HCT116 (cell line): ENCODE measurements around the gene LMCD1. TPM values are rescaled to one million over a fixed set of nuclear protein-coding genes. Genes with fewer than 3 reads are reported as not detected.

Experiments
- ATAC-seq: fragments of 200-7000 bp; cut with Tn5 transposase; 2 replicates; pipeline ENCODE4 v1.9.1; 2020; ENCODE audit warnings: mild to moderate bottlenecking, moderate library complexity
- BruUV-seq: library from RNA; stranded (reverse); fragments of 400-500 nt; replicated peaks from 2 replicates; lab custom pipeline; 2021; lab: Mats Ljungman, UMichigan
- CTCF ChIA-PET: fragments of 300-600 bp; sonication (Branson Sonifier 250); formaldehyde crosslinking; loops from one replicate; lab custom pipeline; 2021; ENCODE audit warnings: antibody characterized with exemption; lab: Charles Lee
- POLR2A ChIA-PET: fragments of 300-600, 350-600 bp; sonication (Branson Sonifier 250); formaldehyde crosslinking; loops from one replicate; lab custom pipeline; 2021; ENCODE audit warnings: antibody characterized with exemption; lab: Charles Lee
- RAD21 ChIA-PET, 2 experiments: fragments of 300-600 bp; sonication (Branson Sonifier 250); formaldehyde crosslinking; loops; one replicate each; lab custom pipeline; 2023; ENCODE audit warnings: low total read pairs in 2 of 2; ENCODE audit not compliant: uncharacterized antibody in 2 of 2, unreplicated experiment in 2 of 2, low non-redundant PET in 1 of 2; lab: Charles Lee
- DNase-seq: peaks from one replicate; pipeline ENCODE4 v3.0.0-alpha.2; 2010; ENCODE audit warnings: low read depth, low spot score
- H2AFZ ChIP-seq: fragments of 200-600 bp; shearing (Covaris generic), sonication (generic); 2 replicates; pipeline ENCODE4 v1.6.1; 2017; ENCODE audit warnings: low read depth, mixed run types, mixed read lengths, antibody characterized with exemption, low read length; ENCODE audit not compliant: poor library complexity, severe bottlenecking
- H3K27ac ChIP-seq: 2 replicates; pipeline ENCODE4 v1.5.1; 2012; ENCODE audit warnings: low read depth, low read length
- H3K27me3 ChIP-seq: fragments of 200-600 bp; sonication (generic); 2 replicates; pipeline ENCODE4 v1.6.1; 2016; ENCODE audit warnings: mixed run types, low read length, mixed read lengths; ENCODE audit not compliant: insufficient read depth
- H3K36me3 ChIP-seq, 2 experiments: fragments of 200-500 bp in 1 of 2; fragments of 200-600 bp in 1 of 2; sonication (Bioruptor generic) in 1 of 2; sonication (generic) in 1 of 2; 2 replicates each; pipeline versions ENCODE4 v1.5.1 to v1.6.1; 2014 to 2016; ENCODE audit warnings: low read length in 2 of 2, inconsistent platforms in 1 of 2, mixed read lengths in 1 of 2, mixed run types in 1 of 2; ENCODE audit not compliant: insufficient read depth in 2 of 2, control insufficient read depth in 1 of 2
- H3K4me1 ChIP-seq, 2 experiments: fragments of 200-600 bp in 1 of 2; sonication (generic) in 1 of 2; 2 replicates each; pipeline versions ENCODE4 v1.5.1 to v1.6.1; 2012 to 2017; ENCODE audit warnings: low read length in 2 of 2, inconsistent platforms in 1 of 2, mild to moderate bottlenecking in 1 of 2, mixed read lengths in 1 of 2, mixed run types in 1 of 2, moderate library complexity in 1 of 2; ENCODE audit not compliant: insufficient read depth in 2 of 2, control insufficient read depth in 1 of 2
- H3K4me2 ChIP-seq: fragments of 200-600 bp; sonication (generic); 2 replicates; pipeline ENCODE4 v1.6.1; 2017; ENCODE audit warnings: mixed run types, low read length, mixed read lengths
- H3K4me3 ChIP-seq, 2 experiments: fragments of 200-600 bp in 1 of 2; sonication (generic) in 1 of 2; replicated peaks in 1 of 2; 2 replicates each; pipeline ENCODE4 v1.5.1; 2011 to 2016; ENCODE audit warnings: low read length in 2 of 2, control low read depth in 1 of 2, low read depth in 1 of 2, mild to moderate bottlenecking in 1 of 2, mixed read lengths in 1 of 2, mixed run types in 1 of 2
- H3K79me2 ChIP-seq: fragments of 200-600 bp; sonication (generic); 2 replicates; pipeline ENCODE4 v1.6.1; 2017; ENCODE audit warnings: mild to moderate bottlenecking, mixed run types, low read length, moderate library complexity, mixed read lengths; ENCODE audit not compliant: insufficient read depth
- H3K9ac ChIP-seq: fragments of 200-600 bp; sonication (generic); 2 replicates; pipeline ENCODE4 v1.6.1; 2016; ENCODE audit warnings: low read length, mixed read lengths
- H3K9me2 ChIP-seq: fragments of 200-600 bp; sonication (generic), shearing (Covaris generic); 2 replicates; pipeline ENCODE4 v1.6.1; 2017; ENCODE audit warnings: mixed run types, mild to moderate bottlenecking, moderate library complexity; ENCODE audit not compliant: insufficient read depth
- H3K9me3 ChIP-seq, 2 experiments: fragments of 200-500 bp in 1 of 2; fragments of 200-600 bp in 1 of 2; sonication (Bioruptor generic) in 1 of 2; sonication (generic) in 1 of 2; 2 replicates each; pipeline ENCODE4 v1.6.1; 2014 to 2017; ENCODE audit warnings: low read length in 2 of 2, mixed read lengths in 2 of 2, inconsistent platforms in 1 of 2, low read depth in 1 of 2, mild to moderate bottlenecking in 1 of 2, mixed run types in 1 of 2, moderate library complexity in 1 of 2; ENCODE audit not compliant: control insufficient read depth in 1 of 2, insufficient read depth in 1 of 2
- H4K20me1 ChIP-seq: fragments of 200-600 bp; sonication (generic), shearing (Covaris generic); 2 replicates; pipeline ENCODE4 v1.6.1; 2017; ENCODE audit warnings: mixed run types, mild to moderate bottlenecking, moderate library complexity; ENCODE audit not compliant: insufficient read depth
- CBX3 ChIP-seq: IDR thresholded peaks from 2 replicates; pipeline ENCODE4 v1.6.1; 2012; ENCODE audit warnings: low read depth
- EGR1 ChIP-seq: IDR thresholded peaks from 2 replicates; pipeline ENCODE4 v1.6.1; 2012; ENCODE audit warnings: low read depth
- EZH2 ChIP-seq: fragments of 200-600 bp; sonication (generic); IDR thresholded peaks from 2 replicates; pipeline ENCODE4 v1.6.1; 2017; ENCODE audit warnings: antibody characterized with exemption, mixed run types
- EZH2phosphoT487 ChIP-seq: fragments of 200-600 bp; IDR thresholded peaks from 2 replicates; pipeline ENCODE4 v1.6.1; 2018; ENCODE audit warnings: antibody characterized with exemption, borderline replicate concordance
- JUND ChIP-seq: IDR thresholded peaks from 2 replicates; pipeline ENCODE4 v1.6.1; 2012
- POLR2A ChIP-seq: IDR thresholded peaks from 2 replicates; pipeline ENCODE4 v1.7.0; 2011; ENCODE audit warnings: borderline replicate concordance; ENCODE audit not compliant: insufficient read depth, insufficient read length; ENCODE audit errors: extremely low read depth
- POLR2AphosphoS5 ChIP-seq: IDR thresholded peaks from 2 replicates; pipeline ENCODE4 v1.6.1; 2011; ENCODE audit warnings: mild to moderate bottlenecking, low read depth, low read length, moderate library complexity
- RAD21 ChIP-seq: IDR thresholded peaks from 2 replicates; pipeline ENCODE4 v1.6.1; 2012; ENCODE audit warnings: low read depth, mild to moderate bottlenecking
- SP1 ChIP-seq: IDR thresholded peaks from 2 replicates; pipeline ENCODE4 v1.6.1; 2012; ENCODE audit warnings: low read depth
- ZBTB33 ChIP-seq: IDR thresholded peaks from 2 replicates; pipeline ENCODE4 v1.6.1; 2011; ENCODE audit warnings: mild to moderate bottlenecking, low read length, moderate library complexity; ENCODE audit not compliant: insufficient replicate concordance; ENCODE audit errors: extremely low read depth
- ZFX ChIP-seq: fragments of 450-650 bp; IDR thresholded peaks from 2 replicates; pipeline ENCODE4 v1.6.1; 2017
- ZNF274 ChIP-seq: fragments of 200-500 bp; sonication (Bioruptor generic); IDR thresholded peaks from 2 replicates; pipeline ENCODE4 v1.6.1; 2014; ENCODE audit warnings: mild to moderate bottlenecking, low read depth, low read length, inconsistent platforms
- intact Hi-C: fragments of 100-400 bp; cut with micrococcal nuclease; formaldehyde crosslinking; loops from 2 replicates; pipeline ENCODE4 v1.10.0; 2022
- total RNA-seq: library from RNA; stranded (reverse); gene quantifications from one replicate; pipeline ENCODE4 v1.2.1, GENCODE V29; 2021; ENCODE audit not compliant: unreplicated experiment
- TF ChIP-seq, protein P1 (sequence below), 3 experiments: fragments of 200-600 bp in 1 of 3; sonication (generic) in 1 of 3; IDR thresholded peaks in 2 of 3; conservative IDR thresholded peaks in 1 of 3; 2 replicates each; pipeline ENCODE4 v1.5.1; 2012 to 2017; ENCODE audit warnings: low read depth in 2 of 3, low read length in 2 of 3, antibody characterized with exemption in 1 of 3, borderline replicate concordance in 1 of 3, control low read depth in 1 of 3, mild to moderate bottlenecking in 1 of 3, mixed read lengths in 1 of 3, mixed run types in 1 of 3, moderate library complexity in 1 of 3; ENCODE audit not compliant: insufficient read depth in 1 of 3

The LMCD1 gene
- total RNA-seq, 1 experiment from 2014 or later, result 4.6 TPM

GRCh38 chr3:8518138-8518537 is 16.5 kb downstream of the LMCD1 start:
- H3K4me2 ChIP-seq, result no peak overlapping the region
- CTCF ChIA-PET, result interaction anchor here (0.6 kb wide), 1 partner anchor 17 kb away, joined by 3 read pairs; the partner anchor contains the start of gene LMCD1
- no peak overlapping the region for H3K27ac ChIP-seq
- H3K27me3 ChIP-seq, result no peaks in the 10 kb centered on the region
- no peaks in the 10 kb centered on the region for H3K9me3 ChIP-seq
- H3K36me3 ChIP-seq, result no peaks in the 10 kb centered on the region
- no peak overlapping the region for H2AFZ ChIP-seq
- no TSS peak for BruUV-seq
- H3K4me3 ChIP-seq, result no peak overlapping the region
- no peak for ATAC-seq
- TF ChIP-seq SP1 (no peak), ZFX (no peak), EGR1 (no peak), CBX3 (no peak), POLR2AphosphoS5 (no peak), ZBTB33 (no peak), POLR2A (no peak), EZH2 (no peak), JUND (no peak), RAD21 (no peak), EZH2phosphoT487 (no peak), ZNF274 (no peak)
- TF ChIP-seq, protein P1, sequence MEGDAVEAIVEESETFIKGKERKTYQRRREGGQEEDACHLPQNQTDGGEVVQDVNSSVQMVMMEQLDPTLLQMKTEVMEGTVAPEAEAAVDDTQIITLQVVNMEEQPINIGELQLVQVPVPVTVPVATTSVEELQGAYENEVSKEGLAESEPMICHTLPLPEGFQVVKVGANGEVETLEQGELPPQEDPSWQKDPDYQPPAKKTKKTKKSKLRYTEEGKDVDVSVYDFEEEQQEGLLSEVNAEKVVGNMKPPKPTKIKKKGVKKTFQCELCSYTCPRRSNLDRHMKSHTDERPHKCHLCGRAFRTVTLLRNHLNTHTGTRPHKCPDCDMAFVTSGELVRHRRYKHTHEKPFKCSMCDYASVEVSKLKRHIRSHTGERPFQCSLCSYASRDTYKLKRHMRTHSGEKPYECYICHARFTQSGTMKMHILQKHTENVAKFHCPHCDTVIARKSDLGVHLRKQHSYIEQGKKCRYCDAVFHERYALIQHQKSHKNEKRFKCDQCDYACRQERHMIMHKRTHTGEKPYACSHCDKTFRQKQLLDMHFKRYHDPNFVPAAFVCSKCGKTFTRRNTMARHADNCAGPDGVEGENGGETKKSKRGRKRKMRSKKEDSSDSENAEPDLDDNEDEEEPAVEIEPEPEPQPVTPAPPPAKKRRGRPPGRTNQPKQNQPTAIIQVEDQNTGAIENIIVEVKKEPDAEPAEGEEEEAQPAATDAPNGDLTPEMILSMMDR (IDR thresholded peaks at IDR 0.05 in 2 of 3, conservative IDR thresholded peaks at IDR 0.05 in 1 of 3; ENCODE audit: borderline replicate concordance in 1 of 3, insufficient read depth in 1 of 3, low read depth in 2 of 3, low read length in 2 of 3), result no peak
- DNase-seq, result no peak
- no peaks in the 10 kb centered on the region for H4K20me1 ChIP-seq
- no peaks in the 10 kb centered on the region for H3K9me2 ChIP-seq
- H3K9ac ChIP-seq, result no peak overlapping the region
- no peaks in the 10 kb centered on the region for H3K4me1 ChIP-seq
- RAD21 ChIA-PET, result no interaction called here
- intact Hi-C loops, result no loop called here
- POLR2A ChIA-PET, result no interaction called here
- H3K79me2 ChIP-seq, result no peaks in the 10 kb centered on the region
